Dendritic cell treated with granulocyte-macrophage colony-stimulating factor and Interleukin-4, amounts not matched to agents 40 ng/mL and 50 ng/mL, for 4 days (primary cell): Measurements from ENCODE around the gene DHCR7.

Experiments used
- H3K27ac Mint-ChIP-seq: one replicate; pipeline ENCODE4 v1.8.0; 2022; ENCODE audit warnings: mild to moderate bottlenecking, mixed read lengths
- H3K27me3 Mint-ChIP-seq: one replicate; pipeline ENCODE4 v1.8.0; 2022; ENCODE audit warnings: mild to moderate bottlenecking, mixed read lengths
- H3K36me3 Mint-ChIP-seq: one replicate; pipeline ENCODE4 v1.8.0; 2022; ENCODE audit warnings: low read depth, mixed read lengths
- H3K4me1 Mint-ChIP-seq: one replicate; pipeline ENCODE4 v1.8.0; 2022; ENCODE audit warnings: low read depth, mixed read lengths
- H3K4me3 Mint-ChIP-seq: one replicate; pipeline ENCODE4 v1.8.0; 2022; ENCODE audit warnings: mild to moderate bottlenecking, moderate library complexity, mixed read lengths
- H3K9me3 Mint-ChIP-seq: one replicate; pipeline ENCODE4 v1.8.0; 2022; ENCODE audit warnings: mixed read lengths
- intact Hi-C: fragments of 100-400 bp; cut with micrococcal nuclease; formaldehyde crosslinking; loops from one replicate; pipeline ENCODE4 v1.15.0; 2022

The DHCR7 gene

DNA sequence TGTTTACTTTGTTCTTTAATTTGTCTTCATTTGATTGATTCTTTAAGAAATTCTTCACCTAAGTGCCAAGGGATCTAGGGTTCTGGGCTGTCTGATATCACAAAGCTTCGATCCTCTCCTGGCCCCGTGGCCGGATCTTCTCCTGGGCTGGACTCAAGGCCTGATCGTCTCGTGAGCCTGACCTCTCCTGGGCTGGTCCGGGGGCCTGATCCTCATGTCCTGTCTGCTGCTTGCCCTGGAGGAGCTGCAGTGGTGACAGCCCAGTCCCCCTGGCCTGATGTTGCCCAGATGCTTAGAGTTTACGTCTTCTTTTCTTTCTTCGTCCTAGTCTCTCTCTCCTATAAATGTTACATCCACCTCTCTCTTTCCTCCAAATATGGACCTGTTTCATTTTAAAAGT, 8.1 kb upstream of the DHCR7 start:
- no peak overlapping the region for H3K4me3 Mint-ChIP-seq
- H3K9me3 Mint-ChIP-seq = no peaks in the 10 kb centered on the region
- H3K27ac Mint-ChIP-seq = no peak overlapping the region
- no peaks in the 10 kb centered on the region for H3K27me3 Mint-ChIP-seq
- intact Hi-C loops = no loop called here
- H3K36me3 Mint-ChIP-seq = peaks cover 79% of the 10 kb centered on the region
- peaks cover 45% of the 10 kb centered on the region for H3K4me1 Mint-ChIP-seq

DNA sequence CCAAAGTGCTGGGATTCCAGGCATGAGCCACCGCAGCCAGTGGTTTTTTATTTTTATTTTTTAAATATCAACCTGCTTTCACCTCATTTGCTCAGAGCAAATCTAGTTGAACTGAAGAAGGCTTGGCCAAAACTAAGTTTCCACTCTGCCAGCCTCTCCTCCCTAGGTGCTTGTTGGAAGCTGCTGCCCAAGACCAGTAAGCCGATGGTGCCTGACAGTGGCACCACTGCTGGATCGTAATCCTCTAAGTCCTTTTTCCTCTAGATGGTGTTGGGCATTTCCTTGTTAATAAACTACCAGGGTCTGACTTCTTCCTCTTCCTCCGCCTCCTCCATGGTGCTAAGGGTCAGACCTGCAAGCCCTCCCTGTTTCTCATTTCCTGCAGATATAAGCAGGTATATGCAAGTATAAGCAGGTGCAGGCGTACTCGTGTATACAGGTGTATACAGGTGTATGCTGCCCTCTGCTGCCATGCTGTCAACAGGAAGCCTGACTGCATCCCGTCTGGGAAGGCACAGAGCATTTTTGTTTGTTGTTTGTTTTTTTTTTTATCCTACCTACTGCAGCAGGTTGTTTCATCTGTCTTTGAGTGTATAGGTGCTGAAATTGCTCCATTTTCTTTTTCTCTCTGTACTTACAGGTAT, 6.4 kb upstream of the DHCR7 start:
- Mint-ChIP-seq H3K36me3 (peaks cover 62% of the 10 kb centered on the region), H3K27me3 (no peaks in the 10 kb centered on the region), H3K9me3 (no peaks in the 10 kb centered on the region), H3K4me3 (peak overlapping the region; percentile 30), H3K27ac (no peak overlapping the region), H3K4me1 (peaks cover 58% of the 10 kb centered on the region)
- intact Hi-C loops = loop anchor here (5.0 kb wide), 1 partner anchor 1257 kb away; no protein-coding TSS in a partner anchor

DNA sequence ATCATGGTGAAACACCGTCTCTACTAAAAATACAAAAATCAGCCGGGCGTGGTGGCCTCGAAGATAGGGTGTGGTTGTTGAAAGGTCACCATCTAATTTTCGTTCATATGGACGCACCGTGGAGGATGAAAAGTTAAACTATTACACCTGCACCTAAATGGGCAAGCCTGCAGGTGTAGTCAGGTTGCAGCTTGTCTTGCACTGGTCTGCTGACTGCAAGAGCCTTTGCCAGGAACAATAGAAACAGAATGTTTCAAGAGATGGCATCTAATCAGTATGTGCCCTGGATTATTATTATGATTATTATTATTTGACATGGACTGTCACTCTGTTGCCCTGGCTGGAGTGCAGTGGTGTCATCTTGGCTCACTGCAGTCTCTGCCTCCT, 5.7 kb upstream of the DHCR7 start:
- Mint-ChIP-seq H3K4me1 (peaks cover 64% of the 10 kb centered on the region), H3K36me3 (peaks cover 55% of the 10 kb centered on the region), H3K27ac (peak overlapping the region; percentile 94), H3K27me3 (no peaks in the 10 kb centered on the region), H3K9me3 (no peaks in the 10 kb centered on the region), H3K4me3 (peak overlapping the region; percentile 91)
- intact Hi-C loops = loop anchor here (5.0 kb wide), 1 partner anchor 1257 kb away; no protein-coding TSS in a partner anchor

DNA sequence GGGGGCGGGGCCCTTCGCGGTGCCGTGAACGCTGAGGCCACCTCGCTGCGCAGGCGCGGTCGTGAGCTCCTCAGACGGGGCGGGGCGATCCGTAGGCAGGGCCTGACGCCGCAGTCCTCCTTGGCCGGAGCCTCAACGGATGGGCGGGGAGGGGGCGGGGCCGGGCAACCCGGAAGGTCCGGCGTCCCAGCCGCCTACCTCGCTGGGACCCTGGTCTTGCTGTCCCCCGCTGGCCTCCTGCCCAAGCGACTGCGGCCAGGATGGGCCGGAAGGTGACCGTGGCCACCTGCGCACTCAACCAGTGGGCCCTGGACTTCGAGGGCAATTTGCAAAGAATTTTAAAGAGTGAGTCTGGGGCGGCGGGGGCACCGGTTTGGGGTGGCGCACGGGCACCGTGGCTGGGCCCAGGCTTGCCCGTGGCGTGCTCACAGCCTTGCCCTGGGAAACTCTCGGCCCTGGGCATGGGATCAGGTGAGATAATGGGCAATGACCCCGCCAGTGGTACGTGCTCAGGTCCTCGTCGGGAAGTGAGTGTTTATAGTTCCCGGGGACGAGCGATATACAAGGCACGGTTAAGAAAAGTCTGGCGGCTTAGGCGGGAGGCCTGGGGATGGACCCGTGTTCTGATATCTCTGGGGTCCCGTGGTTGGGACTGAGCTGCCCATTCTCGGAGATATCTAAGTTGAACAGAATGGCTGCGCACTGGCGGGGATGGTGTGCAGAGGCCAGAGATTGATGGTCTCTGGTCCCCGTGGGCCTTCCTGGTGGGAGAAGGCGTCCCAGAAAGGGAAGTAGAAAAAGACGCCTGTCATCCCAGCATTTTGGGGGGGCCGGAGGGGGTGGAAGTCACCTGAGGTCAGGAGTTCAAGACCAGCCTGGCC, 5.1 kb upstream of the DHCR7 start, which contains the start of gene NADSYN1:
Gene NADSYN1 (plus strand): TSS at position 167 of the 881 bp plus-strand sequence. CDS start 94 bp downstream, at position 261.
- peak within 1 kb of the TSS; percentile 94 for H3K27ac Mint-ChIP-seq
- H3K36me3 Mint-ChIP-seq = peaks cover 55% of the 10 kb centered on the region
- peak within 1 kb of the TSS; percentile 91 for H3K4me3 Mint-ChIP-seq
- intact Hi-C loops = loop anchor here (5.0 kb wide), 1 partner anchor 1256 kb away; no protein-coding TSS in a partner anchor
- peaks cover 71% of the 10 kb centered on the region for H3K4me1 Mint-ChIP-seq
- no peaks in the 10 kb centered on the region for H3K9me3 Mint-ChIP-seq
- no peaks in the 10 kb centered on the region for H3K27me3 Mint-ChIP-seq

DNA sequence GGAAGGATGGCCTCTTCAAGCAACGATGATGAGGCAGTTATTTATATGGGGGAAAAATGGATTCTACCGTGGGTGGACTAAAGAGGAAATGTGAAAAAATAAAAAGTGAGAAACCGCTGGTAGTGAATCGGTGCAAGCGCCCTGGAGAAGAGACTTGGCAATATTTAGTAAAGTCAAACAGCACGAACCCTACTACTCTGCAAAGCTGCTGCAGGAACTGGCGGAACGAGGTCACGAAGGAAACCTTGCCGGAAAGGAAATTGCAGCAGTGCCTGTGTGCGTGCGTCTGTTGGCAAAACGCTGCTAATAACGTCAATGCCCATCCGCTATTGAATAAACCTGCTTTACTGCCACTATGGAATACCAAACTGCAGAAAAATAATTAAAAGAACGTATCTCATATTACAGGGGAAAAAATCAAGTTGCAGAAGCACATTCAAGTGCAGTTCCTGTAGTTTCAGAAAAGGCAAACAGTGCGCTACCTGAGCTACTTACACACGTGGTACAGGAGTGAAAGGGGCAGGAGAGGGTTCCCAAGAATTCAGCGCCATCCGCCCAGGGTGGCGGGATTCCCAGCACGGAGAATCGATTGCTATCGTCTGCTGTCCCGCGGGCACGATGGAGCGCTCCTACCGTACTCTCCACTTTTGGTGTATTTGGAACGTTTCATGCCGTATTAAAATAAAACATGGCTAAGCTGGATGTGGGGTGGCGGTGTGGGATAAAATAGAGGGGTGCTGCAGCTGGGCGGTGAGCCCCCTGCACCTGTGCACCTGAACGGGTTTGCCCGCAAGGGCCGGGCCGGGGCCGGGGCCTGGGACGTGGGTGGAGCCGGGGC, 4.2 kb upstream of the DHCR7 start:
- Mint-ChIP-seq H3K4me1 (peaks cover 78% of the 10 kb centered on the region), H3K36me3 (peaks cover 48% of the 10 kb centered on the region), H3K27me3 (no peaks in the 10 kb centered on the region), H3K4me3 (peak overlapping the region; percentile 91), H3K9me3 (no peaks in the 10 kb centered on the region), H3K27ac (peak overlapping the region; percentile 94)
- intact Hi-C loops = loop anchor here (5.0 kb wide), 1 partner anchor 1255 kb away; no protein-coding TSS in a partner anchor

DNA sequence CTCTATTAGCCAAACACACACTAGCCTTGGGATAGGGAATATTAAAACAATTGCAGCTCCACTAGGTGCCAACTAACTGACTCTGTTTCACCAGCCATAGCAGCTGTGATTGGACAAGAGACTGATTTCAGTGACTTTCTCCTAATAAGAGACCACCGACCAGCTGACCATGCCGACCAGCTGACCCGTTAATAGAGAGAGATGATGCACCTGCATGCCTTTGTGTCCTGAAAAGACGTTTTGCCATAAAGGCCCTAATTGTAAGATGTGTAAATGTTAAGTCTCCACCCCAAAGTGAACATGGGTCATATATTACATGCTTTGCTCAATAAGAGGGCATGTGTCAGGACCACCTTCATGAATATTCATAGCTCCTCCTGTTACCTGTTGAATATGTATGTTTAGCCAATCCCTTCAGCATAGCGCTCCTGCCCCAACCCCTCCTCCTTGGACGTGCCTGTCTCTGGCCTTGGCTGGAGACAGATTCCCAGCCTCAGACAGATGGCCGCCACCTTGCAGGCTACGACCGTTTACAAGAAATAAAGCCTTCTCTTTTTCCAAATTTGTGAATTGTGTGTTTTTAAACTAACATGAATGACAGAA, 3.5 kb upstream of the DHCR7 start:
- peaks cover 84% of the 10 kb centered on the region for H3K4me1 Mint-ChIP-seq

DNA sequence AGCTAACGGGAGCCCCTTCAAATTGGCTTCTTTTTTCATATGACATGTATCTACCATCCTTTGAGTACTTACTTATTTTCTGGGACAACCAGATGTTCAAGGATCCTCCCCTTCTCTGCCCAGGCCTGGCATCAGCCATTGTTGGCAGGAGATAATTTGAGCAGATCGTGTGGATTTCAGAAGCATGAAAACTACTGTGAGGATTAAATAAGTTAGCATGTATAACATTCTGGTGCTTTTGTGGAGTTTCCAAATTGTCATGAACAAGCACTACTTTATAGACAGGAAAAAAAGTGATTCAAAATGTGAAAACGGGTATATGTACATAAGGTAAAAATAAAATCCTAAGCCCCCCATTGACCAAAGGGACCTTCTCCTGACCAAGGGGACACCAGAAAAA, 2.7 kb upstream of the DHCR7 start:
- Mint-ChIP-seq H3K27me3 (no peaks in the 10 kb centered on the region), H3K27ac (no peak overlapping the region), H3K9me3 (peaks cover 9% of the 10 kb centered on the region), H3K4me1 (peaks cover 77% of the 10 kb centered on the region), H3K4me3 (no peak overlapping the region), H3K36me3 (peaks cover 46% of the 10 kb centered on the region)
- intact Hi-C loops = loop anchor here (5.0 kb wide), 1 partner anchor 1254 kb away; no protein-coding TSS in a partner anchor

More for the DNA sequence above, 3.5 kb upstream of the DHCR7 start:
- Mint-ChIP-seq H3K27me3 (no peaks in the 10 kb centered on the region), H3K27ac (peak overlapping the region; percentile 94), H3K9me3 (peaks cover 1% of the 10 kb centered on the region), H3K4me3 (peak overlapping the region; percentile 91), H3K36me3 (peaks cover 46% of the 10 kb centered on the region)
- intact Hi-C loops = loop anchor here (5.0 kb wide), 1 partner anchor 1254 kb away; no protein-coding TSS in a partner anchor

DNA sequence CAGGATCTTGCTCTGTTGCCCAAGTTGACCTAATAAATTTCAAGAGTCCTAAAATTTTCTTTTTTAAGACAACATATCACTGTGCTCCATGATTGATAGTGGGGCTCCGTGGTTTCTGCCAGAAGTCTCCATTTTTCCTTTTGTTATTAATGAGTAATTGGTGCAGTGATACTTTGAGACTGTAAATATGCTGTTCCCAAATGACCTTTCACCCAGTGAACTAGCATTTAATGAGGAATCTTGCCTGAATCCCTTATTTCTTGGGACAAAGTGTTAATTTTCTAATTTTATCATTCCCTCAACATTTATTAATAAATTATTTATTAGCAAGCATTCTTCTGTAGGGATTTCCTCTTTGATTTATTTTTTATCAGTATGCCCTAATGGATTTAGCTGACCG, 2.3 kb upstream of the DHCR7 start:
- Mint-ChIP-seq H3K4me3 (no peak overlapping the region), H3K27ac (no peak overlapping the region), H3K36me3 (peaks cover 46% of the 10 kb centered on the region)

DNA sequence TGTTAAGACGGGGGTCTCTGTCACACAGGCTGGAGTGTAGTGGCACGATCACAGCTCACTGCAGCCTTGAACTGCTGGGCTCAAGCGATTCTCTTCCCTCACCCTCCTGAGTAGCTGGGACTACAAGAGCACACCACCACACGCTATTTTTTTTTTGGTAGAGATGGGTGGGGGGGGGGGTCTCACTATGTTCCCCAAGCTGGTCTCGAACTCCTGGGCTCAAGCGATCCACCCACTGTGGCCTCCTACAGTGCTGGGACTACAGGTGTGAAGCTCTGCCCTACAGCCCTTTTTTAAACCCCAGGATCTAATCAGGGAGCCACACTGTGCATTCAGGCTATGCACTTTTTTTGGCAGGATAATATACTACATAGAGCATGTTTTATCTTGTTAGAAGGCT, 1.4 kb upstream of the DHCR7 start:
- intact Hi-C loops = no loop called here
- Mint-ChIP-seq H3K27ac (peak overlapping the region; percentile 65), H3K4me1 (peaks cover 64% of the 10 kb centered on the region), H3K27me3 (no peaks in the 10 kb centered on the region), H3K36me3 (peaks cover 46% of the 10 kb centered on the region), H3K4me3 (peak overlapping the region; percentile 73), H3K9me3 (peaks cover 16% of the 10 kb centered on the region)

More for the DNA sequence above, 2.3 kb upstream of the DHCR7 start:
- intact Hi-C loops = loop anchor here (5.0 kb wide), 1 partner anchor 1253 kb away; no protein-coding TSS in a partner anchor
- Mint-ChIP-seq H3K9me3 (peaks cover 13% of the 10 kb centered on the region), H3K27me3 (no peaks in the 10 kb centered on the region), H3K4me1 (peaks cover 73% of the 10 kb centered on the region)

DNA sequence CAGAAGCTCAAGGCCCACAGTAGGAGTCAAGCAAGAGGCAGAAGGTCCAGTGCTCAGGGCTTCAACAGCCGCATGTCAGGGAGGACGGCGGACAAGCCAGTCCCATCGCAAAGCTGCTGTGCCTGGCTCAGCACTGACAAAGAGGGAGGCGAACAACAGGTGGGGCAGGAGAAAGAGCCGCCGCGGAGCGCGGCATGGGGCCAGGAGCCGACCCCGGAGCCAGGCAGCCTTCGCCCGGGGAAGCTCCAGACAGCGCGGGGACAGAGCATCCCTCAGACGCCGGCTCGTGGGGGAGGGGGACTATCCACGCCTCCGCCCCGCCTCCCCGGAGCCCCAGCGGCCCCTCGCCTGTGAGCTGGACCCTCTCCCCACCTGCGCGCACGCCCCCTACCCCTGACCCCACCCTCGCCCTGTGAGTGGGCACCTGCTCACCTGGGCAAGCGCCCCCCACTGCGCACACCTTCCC, 369 bp downstream of the DHCR7 start:
- peaks cover 16% of the 10 kb centered on the region for H3K9me3 Mint-ChIP-seq
- H3K4me3 Mint-ChIP-seq = peak overlapping the region; percentile 73
- H3K4me1 Mint-ChIP-seq = peaks cover 53% of the 10 kb centered on the region
- no peaks in the 10 kb centered on the region for H3K27me3 Mint-ChIP-seq
- H3K36me3 Mint-ChIP-seq = peaks cover 51% of the 10 kb centered on the region
- H3K27ac Mint-ChIP-seq = peak overlapping the region; percentile 65
- intact Hi-C loops = no loop called here

DNA sequence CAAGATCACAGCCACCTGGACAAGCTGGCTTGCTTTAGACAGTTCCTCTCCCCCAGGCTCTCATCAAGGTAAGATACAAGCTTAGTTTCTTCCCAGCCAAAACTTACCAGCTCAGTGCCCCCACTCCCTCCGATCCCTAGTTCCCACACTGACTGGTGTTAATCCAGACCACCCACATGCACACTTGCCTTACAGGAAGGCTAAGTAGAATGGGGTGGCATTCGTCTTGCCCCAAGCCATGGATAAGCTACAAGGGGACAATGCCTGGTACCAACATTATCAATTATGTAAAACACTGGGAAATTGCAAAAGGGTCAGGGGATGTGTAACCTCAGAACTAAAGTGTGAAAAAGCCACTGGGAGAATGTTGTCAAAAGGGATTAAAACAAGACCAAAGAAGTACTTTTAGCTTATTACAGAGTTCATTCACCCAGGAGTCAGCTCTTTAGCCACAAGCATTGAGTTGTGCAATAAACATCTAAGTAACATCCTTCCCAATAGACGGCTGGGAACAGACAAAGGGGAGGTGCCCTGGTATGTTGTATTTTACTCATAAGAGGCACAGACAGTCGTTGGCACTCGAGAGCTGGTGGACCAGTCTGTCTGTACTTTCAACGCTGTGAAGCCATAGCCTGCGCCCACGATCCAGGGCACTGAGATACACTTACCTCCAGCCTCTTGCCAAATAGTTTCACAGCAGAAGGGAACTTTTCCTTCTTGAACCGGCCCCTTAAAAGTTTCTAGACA, 1.1 kb downstream of the DHCR7 start:
- Mint-ChIP-seq H3K36me3 (peaks cover 57% of the 10 kb centered on the region), H3K9me3 (peaks cover 16% of the 10 kb centered on the region), H3K27ac (peak overlapping the region; percentile 65), H3K4me3 (peak overlapping the region; percentile 73), H3K27me3 (no peaks in the 10 kb centered on the region), H3K4me1 (peaks cover 49% of the 10 kb centered on the region)
- intact Hi-C loops = no loop called here

DNA sequence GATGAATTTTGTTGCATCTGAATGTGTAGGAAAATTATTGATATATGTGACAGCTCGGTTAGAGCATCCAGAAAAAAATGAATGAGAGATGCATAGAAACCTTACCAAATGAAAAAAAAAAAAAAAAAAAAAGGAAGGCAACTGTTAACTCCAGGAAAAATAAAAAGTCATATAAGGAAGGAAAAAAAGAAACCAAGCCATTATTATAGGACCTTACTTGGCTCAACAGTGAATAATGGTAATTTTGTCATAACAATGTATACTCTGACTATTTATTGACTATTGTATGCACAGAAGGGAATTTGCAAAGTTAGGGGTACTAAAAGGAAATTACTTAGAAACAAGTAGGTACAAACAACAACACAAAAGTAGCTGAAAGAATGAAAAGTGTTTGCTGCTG, 2.0 kb downstream of the DHCR7 start:
- intact Hi-C loops = no loop called here
- Mint-ChIP-seq H3K36me3 (peaks cover 67% of the 10 kb centered on the region), H3K4me3 (no peak overlapping the region)

More for the DNA sequence above, 2.0 kb downstream of the DHCR7 start:
- H3K4me1 Mint-ChIP-seq = peaks cover 39% of the 10 kb centered on the region
- H3K27ac Mint-ChIP-seq = no peak overlapping the region
- no peaks in the 10 kb centered on the region for H3K27me3 Mint-ChIP-seq
- H3K9me3 Mint-ChIP-seq = peaks cover 16% of the 10 kb centered on the region
